NCI-H2196 treated with DMSO at 0.1 percent for 48 hours (cell line): ENCODE results near the gene AGMO.
"Not testable (repeated sequence)": the region's sequence is repeated elsewhere in the genome, so short reads cannot be mapped to it uniquely, and the experiment has no call there.

Experiments
- DNase-seq: peaks from one replicate; lab custom pipeline; 2025; ENCODE audit not compliant: unreplicated experiment; lab: John Stamatoyannopoulos, UW

The AGMO gene

DNA sequence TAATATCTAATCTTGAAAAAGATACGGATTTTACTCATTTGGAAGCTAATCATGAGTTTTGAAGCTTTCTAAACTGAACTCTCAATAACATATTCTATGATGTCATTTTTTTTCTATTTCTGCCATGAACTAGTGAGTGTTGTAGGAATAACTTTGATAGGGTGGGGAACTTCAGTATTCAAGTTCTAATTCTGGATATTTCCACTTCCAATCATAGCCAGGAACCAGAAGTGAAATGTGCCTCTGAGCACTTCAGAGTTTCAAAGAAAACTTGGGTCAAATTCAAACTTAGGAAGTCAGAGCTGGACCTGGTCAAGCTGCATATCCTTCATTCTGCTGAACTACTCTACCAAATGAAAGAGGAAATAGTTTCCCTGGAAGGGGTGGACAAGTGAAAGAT is 847 bp downstream of the AGMO start:
- no peak for DNase-seq

DNA sequence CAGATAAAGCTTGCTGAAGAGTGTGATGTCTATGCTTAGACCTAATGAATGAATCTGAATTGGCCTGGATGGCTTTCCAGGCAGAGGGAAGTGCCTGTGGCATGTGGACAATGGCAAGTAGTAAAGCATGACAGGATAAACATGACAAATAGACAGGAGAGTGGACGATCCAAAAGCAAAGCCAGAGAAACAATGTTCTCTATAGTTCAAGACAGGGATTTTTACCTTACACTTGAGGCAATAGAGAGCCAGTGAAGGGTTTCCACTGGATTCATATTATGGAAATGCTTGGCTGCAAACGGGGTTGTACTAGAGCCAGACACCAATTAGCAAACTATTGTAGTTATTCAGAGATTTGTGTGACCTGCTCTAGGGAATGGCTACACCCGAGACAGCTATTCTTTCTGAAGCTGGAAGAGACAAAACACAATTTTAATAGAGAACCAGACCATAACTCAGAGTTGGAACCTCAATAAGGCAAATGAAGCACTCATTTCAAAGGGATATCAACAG is 2.3 kb downstream of the AGMO start:
- DNase-seq, result no peak

DNA sequence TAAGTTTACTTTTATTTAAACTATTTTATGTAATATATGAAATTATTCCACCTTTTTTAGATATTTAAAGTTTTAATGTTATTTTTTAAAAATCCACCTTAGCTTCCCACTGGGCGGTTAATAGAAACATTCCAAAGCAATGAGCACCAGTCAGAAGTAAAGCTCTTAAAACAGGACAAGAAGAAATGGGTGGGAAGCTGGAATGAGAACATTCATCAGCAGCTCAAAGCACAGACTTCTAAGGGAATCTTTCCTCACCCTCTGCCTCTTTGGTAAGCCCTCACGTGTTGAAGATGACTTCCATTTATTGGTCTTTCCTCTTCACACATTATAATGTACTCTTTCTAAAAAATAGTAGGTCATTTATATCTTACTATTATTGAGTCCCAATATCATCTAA is 3.1 kb downstream of the AGMO start:
- no peak for DNase-seq

DNA sequence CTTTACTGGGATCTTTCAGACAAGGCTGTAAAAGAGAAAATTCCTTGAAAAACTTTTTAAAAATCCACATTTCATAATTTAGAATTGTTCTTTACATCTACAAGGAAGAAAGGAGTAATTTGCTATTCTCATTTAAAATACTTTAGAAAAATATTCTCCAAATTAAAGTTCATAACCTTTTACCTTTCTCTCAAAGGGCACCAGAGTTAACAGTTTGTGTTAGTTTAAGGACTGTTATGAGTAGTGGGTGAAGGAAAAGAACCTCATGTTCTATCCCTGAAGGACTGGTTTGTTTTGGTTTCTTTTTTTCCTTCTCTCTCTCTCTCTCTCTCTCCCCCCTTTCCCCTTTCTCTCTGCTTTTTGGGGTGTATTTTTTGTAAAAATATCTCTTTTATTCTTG is 4.1 kb downstream of the AGMO start:
- DNase-seq, result no peak

DNA sequence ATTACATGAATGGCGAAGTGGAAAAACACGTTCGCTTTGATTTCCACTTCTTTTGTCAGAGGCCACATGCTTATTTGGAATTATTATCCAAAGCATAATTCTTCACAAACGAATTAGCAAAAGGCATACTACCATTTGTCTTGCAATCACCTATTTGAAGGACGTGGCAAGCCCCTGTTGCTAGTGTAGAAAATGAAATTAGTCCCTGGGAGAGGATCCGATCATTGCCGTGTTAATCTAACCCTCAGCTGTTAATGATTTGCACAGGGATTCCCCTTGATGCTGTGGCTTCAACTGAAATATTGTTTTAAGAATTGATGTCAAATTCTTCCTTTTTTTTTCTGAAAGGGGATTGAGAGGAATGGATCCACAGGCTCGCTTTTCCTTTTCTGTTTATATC is 4.6 kb downstream of the AGMO start:
- no peak for DNase-seq

DNA sequence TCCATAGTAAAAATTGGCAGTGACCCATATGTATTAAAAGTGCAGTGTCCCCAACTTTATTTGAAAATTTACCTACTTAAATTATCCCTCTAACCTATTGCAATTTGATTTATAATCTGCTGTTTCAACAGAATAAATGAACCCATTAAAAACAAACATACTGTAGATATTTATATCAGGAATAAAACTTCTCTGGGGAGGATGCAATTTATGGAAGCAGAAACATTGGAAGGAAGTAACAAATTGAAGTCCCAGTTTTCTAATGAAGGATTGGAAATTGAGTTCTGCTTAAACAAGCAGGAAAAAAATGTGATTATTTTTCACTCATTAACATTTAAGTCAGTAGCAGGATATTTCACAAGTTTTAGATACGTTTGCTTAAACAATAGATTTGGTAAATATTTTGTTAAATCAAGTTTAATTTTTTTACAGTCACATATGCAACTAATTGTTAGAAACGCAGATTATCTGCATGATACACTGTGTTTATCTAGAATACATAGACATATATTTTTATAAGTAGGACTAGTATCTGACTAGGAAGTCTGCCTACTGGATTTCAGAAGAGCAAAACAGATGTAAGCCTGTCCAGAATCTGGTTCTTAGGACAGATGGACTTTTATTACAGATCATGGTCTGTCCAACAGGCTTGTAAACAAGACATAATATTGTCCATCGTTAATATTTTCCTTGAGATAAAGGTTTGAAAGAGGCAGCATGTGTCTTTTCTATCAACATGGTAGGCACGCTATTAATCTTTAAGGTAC is 5.3 kb downstream of the AGMO start:
- DNase-seq, result no peak

DNA sequence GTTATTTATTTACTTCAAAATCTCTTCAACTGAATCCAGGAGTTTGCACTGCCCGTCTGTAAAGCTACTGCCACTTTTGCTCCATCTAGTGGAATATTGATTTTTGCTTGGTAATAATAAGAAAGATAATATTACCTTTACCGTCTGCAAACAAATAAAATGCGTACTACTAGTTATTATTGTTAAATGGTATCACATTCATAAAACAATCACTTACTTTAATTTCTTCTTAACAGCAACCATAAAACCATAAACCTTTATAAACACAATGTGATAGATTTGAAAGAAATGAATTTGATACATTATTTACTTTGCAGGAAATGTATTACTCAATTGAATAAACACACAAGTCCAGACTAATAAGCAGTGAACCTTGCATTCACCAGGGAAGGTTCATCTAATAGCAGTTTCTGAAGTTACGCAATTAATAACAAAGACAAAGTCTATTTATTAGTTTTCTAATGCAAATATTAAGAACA is 6.4 kb downstream of the AGMO start:
- peak; percentile 69 for DNase-seq

DNA sequence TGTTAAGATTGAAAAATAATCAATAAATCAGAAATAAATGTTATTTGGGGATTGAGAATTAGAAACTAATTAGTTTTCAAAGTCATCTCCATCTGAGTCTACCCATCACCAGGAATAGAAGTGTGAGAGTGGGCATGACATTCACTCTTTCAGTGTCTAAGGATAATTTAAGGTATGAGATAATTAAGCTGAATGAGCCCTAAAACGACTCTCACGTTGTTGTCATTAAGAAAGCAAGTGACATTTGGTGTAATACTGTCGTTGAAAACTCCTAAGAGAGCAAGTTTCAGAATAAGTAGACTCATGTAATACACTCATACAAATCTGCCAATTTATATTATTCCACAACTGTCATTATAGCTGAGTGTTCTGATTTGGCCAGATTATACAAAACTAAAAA is 7.1 kb downstream of the AGMO start:
- DNase-seq, result no peak

DNA sequence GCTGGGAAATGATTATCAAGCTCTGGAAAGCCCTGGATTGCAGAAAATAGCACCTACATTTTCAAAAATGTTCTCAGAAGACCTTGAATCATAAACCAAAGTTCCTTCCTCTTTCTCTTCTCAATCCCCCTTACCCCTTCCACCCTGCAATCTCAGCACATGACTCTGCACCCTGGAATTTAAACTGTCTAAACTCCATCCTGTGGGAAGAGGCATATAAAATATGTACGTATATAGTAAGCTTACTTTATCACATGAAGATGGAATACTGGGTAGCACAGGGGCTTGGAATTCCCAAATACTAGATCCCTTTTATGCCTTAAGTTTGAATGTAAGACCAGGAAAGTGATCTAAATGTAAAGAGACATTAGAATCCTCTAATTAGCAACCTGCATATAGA is 7.7 kb downstream of the AGMO start:
- no peak for DNase-seq

DNA sequence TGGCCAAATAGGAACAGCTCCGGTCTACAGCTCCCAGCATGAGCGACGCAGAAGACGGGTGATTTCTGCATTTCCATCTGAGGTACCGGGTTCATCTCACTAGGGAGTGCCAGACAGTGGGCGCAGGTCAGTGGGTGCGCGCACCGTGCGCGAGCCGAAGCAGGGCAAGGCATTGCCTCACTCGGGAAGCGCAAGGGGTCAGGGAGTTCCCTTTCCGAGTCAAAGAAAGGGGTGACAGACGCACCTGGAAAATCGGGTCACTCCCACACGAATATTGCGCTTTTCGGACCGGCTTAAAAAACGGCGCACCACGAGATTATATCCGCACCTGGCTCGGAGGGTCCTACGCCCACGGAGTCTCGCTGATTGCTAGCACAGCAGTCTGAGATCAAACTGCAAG is 14.5 kb downstream of the AGMO start:
- DNase-seq, result not testable (repeated sequence)

DNA sequence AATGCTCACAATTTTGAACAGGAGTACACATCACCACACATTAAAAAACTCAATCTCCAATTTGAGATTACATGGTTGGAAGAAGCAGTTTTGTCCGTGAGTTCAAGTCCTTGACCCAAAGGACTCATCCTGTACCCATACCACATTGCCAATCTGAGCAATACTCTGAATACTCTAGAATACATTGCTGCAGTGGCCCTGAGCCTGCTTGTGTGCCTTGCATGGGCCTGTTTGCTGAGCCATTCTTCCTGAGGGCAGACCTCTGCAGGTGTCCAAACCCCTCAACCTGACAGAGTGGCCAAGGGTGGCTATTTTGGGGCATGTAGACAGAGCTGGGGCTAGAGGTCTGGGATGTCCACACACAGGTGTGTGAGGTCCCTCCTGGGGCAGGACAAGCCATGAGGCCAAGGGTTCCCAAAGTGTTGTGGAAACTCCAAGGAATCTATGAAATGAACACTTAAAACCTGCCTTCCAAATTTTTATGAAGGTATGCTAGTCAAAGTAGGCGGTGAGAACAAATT is 15.5 kb downstream of the AGMO start:
- no peak for DNase-seq

DNA sequence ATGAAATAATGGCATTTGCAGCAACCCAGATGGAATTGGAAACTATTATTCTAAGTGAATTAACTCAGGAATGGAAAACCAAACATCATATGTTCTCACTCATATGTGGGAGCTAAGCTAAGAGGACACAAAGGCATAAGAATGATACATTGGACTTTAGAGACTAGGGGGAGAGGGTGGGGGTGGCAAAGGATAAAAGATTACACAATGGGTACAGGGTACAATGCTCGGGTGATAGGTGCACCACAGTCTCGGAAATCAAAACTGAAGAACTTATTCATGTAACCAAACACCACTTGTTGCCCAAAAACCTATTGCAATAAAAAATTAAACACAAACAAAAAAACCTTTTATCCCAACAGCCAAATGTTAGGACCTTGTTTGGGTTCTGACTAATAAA is 17.8 kb downstream of the AGMO start:
- no peak for DNase-seq

DNA sequence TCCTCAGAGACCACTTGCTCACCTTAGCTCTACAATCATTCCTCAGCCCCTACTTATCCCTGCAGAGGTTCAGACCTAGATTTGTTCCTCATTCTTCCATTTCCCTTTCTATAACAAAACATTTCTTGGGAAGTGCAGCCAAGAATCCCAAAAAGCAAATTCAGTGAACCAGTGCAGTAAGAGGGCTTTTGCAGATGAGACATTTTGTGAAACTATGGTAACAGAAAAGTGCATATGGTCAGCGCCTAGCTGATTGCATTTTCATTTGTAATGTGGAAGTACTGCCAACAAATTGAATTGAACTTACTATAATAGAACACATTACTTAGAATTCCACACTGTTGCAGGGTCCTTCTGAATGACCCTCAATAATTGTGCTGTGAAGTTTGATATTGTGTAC is 18.6 kb downstream of the AGMO start:
- no peak for DNase-seq

DNA sequence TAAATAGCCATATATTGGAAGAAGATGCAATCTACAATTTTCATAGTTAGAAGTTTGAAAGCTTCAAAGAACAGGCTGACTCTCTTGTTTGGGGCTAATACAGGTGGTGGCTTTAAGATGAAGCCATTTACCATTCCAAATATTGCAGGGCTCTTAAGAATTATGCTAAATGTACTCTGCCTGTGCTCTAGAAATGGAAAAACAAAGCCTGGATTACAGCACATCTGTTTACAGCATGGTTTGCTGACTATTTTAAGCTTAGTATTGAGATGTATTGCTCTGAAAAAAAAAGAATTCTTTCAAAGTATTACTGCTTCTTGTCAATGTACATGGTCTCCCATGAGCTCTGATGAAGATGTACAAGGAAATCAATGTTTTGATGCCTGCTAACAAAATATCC is 34.2 kb downstream of the AGMO start:
- no peak for DNase-seq

DNA sequence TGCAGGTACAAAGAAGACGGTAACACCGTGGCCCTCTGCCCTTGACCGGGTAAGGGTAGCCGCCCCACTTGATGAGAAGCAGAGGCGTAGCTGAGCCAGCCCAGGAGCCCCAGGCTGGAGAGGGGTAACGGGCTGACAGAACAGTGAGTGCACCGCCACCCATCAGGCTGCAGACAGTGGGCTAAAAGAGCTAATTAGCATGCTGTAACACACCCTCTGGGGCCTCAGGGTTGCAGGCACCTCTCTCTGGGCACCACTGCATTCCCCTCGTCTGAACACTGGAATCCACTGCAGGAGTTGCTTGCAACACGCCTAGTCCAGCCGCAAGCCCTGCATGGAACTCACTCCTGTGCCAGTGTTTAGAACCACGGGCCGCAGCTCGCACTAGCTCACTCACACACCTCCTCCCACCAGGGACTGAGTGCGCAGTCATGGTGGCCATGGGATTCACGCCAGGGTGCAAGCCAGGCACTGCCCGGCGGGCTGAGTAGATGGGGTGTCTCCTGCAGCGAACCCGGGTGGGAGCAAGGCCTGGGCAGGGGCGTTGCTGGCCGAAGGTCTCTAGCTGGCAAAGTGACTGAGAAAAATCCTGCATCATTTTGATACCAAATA is 36.1 kb downstream of the AGMO start:
- DNase-seq, result no peak

DNA sequence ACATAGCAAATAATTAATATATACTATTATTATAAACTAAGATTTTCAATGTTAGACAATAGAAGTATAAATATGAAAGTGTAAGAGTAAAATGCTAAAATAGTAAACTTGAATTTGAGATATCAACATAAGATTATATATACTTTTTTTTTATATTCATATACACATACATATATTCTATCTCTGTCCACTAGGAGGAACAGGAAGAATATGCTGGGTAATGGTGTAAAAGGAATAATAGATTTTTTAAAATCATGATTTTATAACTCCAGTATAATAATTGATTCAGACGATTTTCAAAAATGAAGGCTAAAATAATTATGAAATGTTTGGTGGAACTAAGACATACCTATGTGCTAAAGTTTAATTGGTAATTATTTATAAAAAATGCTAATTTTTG is 37.7 kb downstream of the AGMO start:
- no peak for DNase-seq

DNA sequence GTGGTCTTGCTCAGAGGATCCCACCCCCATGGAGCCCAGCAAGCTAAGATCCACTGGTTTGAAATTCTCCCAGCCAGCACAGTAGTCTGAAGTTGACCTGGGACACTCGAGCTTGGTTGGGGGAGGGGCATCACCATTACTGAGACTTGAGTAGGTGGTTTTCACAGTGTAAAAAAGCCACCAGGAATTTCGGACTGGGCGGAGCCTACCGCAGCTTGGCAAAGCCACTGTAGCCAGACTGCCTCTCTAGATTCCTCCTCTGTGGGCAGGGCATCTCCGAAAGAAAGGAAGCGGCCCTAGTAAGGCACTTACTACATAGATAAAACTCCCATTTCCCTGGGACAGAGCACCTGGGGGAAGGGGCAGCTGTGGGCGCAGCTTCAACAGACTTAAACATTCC is 44.0 kb downstream of the AGMO start:
- DNase-seq, result not testable (repeated sequence)

DNA sequence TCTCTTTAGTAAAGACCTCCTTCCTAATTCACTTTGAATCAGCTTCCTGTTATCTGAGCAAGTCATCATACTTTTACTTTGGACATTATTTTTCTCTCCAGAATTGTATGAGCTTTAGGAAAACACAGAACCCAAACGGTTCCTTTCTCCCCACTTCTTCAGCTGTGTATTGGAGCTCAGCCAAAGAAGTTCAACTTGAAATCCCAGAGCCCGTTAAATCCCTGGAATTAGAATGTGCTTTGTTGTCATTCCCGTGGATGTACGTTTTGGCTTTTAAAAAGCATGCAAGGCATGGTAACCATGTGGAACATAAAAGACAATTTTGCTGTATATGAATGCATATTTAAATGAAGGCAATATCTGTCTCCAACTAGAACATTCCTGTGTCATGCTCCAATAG is 46.6 kb downstream of the AGMO start:
- DNase-seq, result no peak

DNA sequence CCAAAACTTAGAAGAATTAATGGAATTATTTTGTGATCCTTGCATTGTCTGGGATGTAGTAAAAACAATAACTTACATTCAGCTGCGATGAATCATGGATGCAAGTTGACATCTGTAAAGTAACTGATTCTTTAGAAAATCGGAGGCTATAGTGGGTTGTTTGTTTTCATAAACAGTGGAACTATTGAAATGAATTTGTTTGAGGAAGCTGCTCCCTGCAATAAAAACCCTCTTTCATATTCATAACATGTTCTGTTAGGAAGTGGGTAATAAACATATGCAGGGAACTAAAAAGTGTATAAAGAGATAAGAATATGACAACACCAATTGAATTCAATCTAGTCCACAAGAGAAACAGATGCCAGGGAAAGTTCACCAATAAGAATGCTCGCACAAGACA is 53.6 kb downstream of the AGMO start:
- DNase-seq, result no peak

DNA sequence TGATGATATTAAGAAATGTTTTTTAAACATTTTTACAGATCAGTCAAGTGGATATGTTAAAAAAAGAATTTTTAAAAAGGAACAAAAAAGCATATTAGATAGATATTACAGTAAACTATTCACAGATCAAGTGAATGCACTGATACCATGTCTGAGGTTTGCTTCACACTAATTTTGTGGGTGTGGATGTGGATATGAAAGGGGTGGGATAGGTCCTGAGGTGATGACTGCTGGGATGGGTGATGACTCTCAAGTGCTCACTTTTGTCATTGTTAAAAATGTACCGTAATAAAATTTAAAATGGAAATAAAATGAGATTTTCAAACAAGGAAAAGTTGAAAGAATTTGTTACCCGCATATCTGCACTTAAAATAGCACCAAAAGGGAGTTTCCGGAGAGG is 54.1 kb downstream of the AGMO start:
- DNase-seq, result no peak

DNA sequence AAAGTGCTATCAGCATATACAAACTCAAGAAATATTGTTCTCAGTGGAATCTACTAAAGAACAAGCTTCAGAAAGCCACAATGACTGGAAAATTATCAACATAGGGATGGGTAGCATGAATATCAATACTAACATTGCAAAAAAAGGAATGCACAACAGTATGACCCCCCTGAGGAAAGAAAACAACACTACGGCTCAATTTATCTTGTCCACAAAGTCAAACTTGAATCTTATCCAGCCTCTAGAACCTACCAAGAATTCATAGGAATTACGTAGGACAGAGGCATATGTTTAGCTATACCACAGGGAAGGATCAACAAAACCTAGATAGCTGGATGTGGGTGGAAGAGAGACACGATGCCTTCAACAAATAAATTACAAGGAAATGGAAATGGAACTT is 54.6 kb downstream of the AGMO start:
- no peak for DNase-seq

DNA sequence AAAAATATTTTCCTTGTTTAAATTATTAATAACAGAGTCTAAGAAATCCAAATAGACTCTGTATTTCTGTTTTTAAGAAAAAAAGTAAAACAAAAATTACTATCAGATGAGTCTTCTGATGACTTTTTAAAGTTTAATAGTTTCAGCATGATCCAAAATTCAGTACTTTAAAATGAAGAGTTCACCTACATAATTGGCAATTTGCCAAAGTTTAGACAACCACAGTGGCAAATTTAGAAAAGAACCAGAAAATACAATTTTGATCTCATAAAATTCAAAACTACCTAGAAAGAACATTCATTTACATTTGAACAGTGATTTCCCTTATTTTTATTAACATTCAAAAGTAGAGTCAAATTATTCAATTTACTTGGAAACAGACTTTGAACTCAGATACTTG is 56.1 kb downstream of the AGMO start:
- DNase-seq, result no peak
